Dendritic cell treated with granulocyte-macrophage colony-stimulating factor and Interleukin-4, amounts not matched to agents 40 ng/mL and 50 ng/mL, for 4 days (primary cell): ENCODE measurements around the gene TMPRSS11B.
"Not testable (repeated sequence)": the region's sequence is repeated elsewhere in the genome, so short reads cannot be mapped to it uniquely, and the experiment has no call there.

Source experiments
- H3K27ac Mint-ChIP-seq: one replicate; pipeline ENCODE4 v1.8.0; 2022; ENCODE audit warnings: mild to moderate bottlenecking, mixed read lengths
- H3K27me3 Mint-ChIP-seq: one replicate; pipeline ENCODE4 v1.8.0; 2022; ENCODE audit warnings: mild to moderate bottlenecking, mixed read lengths
- H3K36me3 Mint-ChIP-seq: one replicate; pipeline ENCODE4 v1.8.0; 2022; ENCODE audit warnings: low read depth, mixed read lengths
- H3K4me1 Mint-ChIP-seq: one replicate; pipeline ENCODE4 v1.8.0; 2022; ENCODE audit warnings: low read depth, mixed read lengths
- H3K4me3 Mint-ChIP-seq: one replicate; pipeline ENCODE4 v1.8.0; 2022; ENCODE audit warnings: mild to moderate bottlenecking, moderate library complexity, mixed read lengths
- H3K9me3 Mint-ChIP-seq: one replicate; pipeline ENCODE4 v1.8.0; 2022; ENCODE audit warnings: mixed read lengths
- intact Hi-C: fragments of 100-400 bp; cut with micrococcal nuclease; formaldehyde crosslinking; loops from one replicate; pipeline ENCODE4 v1.15.0; 2022

The TMPRSS11B gene

DNA sequence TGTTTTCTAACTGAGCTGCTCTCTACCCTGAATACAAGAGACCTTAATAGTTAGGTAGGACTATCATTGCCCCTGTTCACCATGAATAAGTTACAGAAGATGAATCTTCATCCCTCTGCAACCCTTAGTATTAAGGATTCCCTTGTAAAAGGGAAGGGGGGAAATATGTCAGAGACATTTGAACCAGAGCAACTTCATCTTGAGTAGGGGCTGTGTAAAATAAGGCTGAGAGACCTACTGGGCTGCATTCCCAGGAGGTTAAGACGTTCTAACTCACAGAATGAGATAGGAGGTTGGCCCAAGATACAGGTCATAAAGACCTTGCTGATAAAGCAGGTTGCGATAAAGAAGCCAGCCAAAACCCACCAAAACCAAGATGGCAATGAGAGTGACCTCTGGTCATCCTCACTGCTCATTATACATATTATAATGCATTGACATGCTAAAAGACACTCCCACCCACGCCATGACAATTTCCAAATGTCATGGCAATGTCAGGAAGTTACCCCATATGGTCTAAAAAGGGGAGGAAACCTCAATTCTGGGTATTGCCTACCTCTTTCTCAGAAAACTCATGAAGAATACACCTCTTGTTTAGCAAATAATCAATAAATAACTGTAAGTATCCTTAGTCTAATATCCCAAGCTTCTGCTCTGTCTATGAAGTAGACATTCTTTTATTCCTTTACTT lies 19.5 kb upstream of the TMPRSS11B start:
- H3K9me3 Mint-ChIP-seq = no peaks in the 10 kb centered on the region
- no peaks in the 10 kb centered on the region for H3K36me3 Mint-ChIP-seq
- no peaks in the 10 kb centered on the region for H3K4me1 Mint-ChIP-seq
- no peak overlapping the region for H3K4me3 Mint-ChIP-seq
- intact Hi-C loops = no loop called here
- H3K27me3 Mint-ChIP-seq = peaks cover 2% of the 10 kb centered on the region
- no peak overlapping the region for H3K27ac Mint-ChIP-seq

DNA sequence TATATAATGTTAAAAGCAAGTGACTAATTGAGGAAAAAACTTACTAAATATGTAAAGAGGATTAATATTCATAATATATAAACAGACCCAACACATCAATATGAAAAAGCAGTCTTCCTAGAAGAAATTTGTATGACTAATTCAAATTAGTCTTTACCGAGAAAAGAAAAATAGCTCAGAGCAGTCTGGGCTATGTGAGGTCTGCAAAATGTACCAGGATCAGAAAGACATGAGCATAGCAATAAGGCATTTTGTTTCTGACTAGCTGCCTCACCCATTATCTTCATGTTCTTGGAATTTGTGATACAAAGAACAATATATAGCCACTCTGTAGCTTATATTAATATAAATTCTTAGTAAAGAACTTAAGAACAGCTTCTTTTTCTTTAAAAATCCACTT lies 13.7 kb upstream of the TMPRSS11B start:
- H3K27ac Mint-ChIP-seq = no peak overlapping the region
- H3K4me1 Mint-ChIP-seq = no peaks in the 10 kb centered on the region
- H3K4me3 Mint-ChIP-seq = no peak overlapping the region
- H3K36me3 Mint-ChIP-seq = no peaks in the 10 kb centered on the region
- peaks cover 2% of the 10 kb centered on the region for H3K27me3 Mint-ChIP-seq
- intact Hi-C loops = no loop called here
- no peaks in the 10 kb centered on the region for H3K9me3 Mint-ChIP-seq

DNA sequence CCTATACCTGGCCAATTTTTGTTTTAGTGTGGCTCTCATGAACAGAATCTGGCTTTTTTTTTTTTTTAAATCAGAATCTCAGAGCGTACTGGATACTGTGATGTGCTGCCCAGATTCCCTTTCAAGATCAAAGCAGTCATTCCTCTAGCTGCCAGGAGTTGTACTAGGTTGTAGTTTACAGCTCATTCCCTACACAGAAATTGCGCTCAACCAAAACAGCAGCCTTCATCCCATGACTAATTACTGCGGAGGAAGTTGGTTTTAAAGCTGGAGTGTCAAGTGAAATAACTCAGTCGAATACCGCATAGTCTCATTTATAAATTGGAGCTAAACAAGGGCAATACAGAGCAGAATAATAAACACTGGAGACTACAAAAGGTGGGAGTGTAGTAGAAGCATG lies 12.2 kb upstream of the TMPRSS11B start:
- Mint-ChIP-seq H3K4me1 (no peaks in the 10 kb centered on the region), H3K4me3 (no peak overlapping the region), H3K27me3 (peaks cover 2% of the 10 kb centered on the region), H3K9me3 (no peaks in the 10 kb centered on the region), H3K27ac (no peak overlapping the region), H3K36me3 (no peaks in the 10 kb centered on the region)
- intact Hi-C loops = no loop called here

DNA sequence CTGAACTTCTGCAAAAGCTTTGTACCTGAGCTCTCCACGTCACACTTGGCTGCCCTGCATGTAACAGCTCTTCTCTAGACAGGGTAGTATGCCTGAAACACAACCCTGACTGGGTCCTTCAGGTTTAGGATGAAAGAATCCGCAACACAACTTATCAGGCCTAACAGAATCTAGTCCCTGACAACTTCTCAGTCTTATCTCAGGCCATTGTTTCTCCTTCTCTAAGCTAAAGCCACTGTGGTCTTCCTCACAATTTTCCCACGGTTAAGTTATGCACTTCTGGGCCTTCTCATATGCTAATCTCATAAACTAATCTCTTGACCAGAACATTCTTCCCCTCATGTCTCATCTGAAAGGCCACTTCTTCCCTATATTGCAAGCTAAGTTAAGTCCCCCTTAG lies 10.8 kb upstream of the TMPRSS11B start:
- H3K9me3 Mint-ChIP-seq = no peaks in the 10 kb centered on the region
- H3K4me1 Mint-ChIP-seq = no peaks in the 10 kb centered on the region
- H3K27ac Mint-ChIP-seq = no peak overlapping the region

DNA sequence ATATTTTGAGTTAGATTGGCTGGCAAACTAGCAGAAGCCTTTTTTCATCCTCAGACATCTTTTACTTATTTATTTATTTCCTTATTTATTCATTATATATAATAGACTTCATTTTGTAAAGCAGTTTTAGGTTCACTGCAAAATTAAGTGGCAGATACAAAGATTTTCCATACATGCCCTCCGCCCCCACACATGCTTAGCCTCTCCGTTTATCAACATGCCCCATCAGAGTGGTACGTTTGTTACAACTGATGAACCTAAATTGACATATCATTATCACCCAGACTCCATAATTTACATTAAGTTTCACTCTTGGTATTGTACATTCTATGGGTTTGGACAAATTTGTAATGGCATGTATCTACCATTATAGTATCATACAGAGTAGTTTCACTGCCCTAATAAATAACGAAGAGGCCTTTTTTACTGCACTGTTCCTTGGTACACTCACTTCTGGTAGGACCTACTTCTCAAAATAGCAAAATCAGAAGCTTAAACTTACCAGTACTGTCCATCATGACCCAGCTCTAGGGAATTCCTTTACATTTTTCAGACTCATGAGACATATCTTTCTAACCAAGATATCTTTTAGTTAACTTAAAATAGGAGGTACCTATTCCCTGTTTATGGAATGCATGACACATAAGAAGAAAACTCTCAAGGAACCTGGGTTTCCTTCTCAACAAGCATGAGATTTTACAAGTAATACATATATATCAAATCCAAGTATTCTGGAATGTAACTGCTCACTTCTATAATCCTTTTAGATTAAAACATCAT lies 4.8 kb upstream of the TMPRSS11B start:
- Mint-ChIP-seq H3K9me3 (no peaks in the 10 kb centered on the region), H3K4me1 (no peaks in the 10 kb centered on the region), H3K4me3 (no peak overlapping the region), H3K36me3 (no peaks in the 10 kb centered on the region), H3K27ac (no peak overlapping the region), H3K27me3 (no peaks in the 10 kb centered on the region)
- intact Hi-C loops = no loop called here

More for the DNA sequence above, 10.8 kb upstream of the TMPRSS11B start:
- H3K27me3 Mint-ChIP-seq = no peaks in the 10 kb centered on the region
- intact Hi-C loops = no loop called here
- no peaks in the 10 kb centered on the region for H3K36me3 Mint-ChIP-seq
- H3K4me3 Mint-ChIP-seq = no peak overlapping the region

DNA sequence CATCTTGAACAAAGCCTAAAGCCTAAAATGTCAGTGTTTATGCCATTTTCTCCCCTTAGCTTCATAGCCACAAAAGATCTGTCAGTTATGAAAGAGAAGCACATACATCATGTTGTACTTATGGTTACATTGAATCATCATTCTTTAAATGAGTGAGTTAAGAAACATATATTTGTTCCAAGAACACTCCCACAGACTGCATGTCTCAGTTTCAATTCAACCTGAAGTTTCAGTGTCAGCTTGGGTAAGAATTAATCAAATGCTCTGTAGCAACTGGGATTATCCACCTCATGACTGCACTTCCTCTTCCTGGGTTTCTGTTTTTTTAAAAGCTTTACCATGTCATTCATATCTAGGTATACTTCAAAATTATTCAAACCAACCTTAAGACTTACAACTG lies 3.9 kb upstream of the TMPRSS11B start:
- Mint-ChIP-seq H3K4me3 (no peak overlapping the region), H3K4me1 (no peaks in the 10 kb centered on the region), H3K36me3 (no peaks in the 10 kb centered on the region), H3K27ac (no peak overlapping the region), H3K9me3 (no peaks in the 10 kb centered on the region), H3K27me3 (no peaks in the 10 kb centered on the region)
- intact Hi-C loops = no loop called here

DNA sequence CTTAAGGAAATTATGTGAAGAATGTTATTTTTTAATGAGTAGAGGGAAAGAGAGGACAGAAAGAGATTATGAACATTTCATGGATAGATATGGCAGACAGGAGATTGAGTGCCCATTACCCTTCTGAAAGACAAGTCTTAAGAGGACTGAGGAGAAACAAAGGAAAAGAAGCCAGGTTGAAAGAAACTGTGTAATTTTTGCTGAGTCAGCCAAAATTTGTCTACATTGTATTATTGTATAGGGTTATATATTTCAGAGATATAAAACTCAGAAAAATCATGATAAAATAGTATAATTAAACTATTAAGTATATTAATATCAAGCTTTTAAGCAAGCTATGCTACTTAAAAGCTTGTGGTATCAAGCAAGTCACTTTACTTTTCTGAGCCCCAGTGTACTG lies 4.9 kb downstream of the TMPRSS11B start:
- intact Hi-C loops = no loop called here
- no peak overlapping the region for H3K27ac Mint-ChIP-seq

DNA sequence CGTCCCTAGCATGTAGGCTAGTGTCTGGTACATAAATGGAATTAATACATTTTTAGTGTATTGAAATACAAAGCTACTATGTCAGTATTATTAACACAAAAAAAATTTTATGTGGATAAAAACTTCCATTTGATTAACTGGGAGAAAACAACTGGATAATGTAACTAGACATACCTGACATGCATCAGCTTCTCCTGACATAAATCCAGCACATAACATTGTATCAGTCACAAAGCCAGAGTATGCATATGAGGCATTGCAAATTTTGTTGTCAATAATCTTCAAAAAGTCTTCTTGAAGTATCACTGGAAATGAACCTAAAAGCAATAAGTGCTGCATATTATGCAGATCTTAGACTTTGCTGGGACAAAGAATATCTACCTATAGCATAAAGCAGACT lies 16.9 kb downstream of the TMPRSS11B start:
- H3K36me3 Mint-ChIP-seq = no peaks in the 10 kb centered on the region
- no peak overlapping the region for H3K27ac Mint-ChIP-seq
- H3K4me3 Mint-ChIP-seq = no peak overlapping the region
- H3K4me1 Mint-ChIP-seq = no peaks in the 10 kb centered on the region
- intact Hi-C loops = no loop called here
- no peaks in the 10 kb centered on the region for H3K27me3 Mint-ChIP-seq
- peaks cover 3% of the 10 kb centered on the region for H3K9me3 Mint-ChIP-seq

More for the DNA sequence above, 4.9 kb downstream of the TMPRSS11B start:
- Mint-ChIP-seq H3K27me3 (no peaks in the 10 kb centered on the region), H3K9me3 (no peaks in the 10 kb centered on the region), H3K4me1 (no peaks in the 10 kb centered on the region), H3K4me3 (no peak overlapping the region), H3K36me3 (no peaks in the 10 kb centered on the region)

DNA sequence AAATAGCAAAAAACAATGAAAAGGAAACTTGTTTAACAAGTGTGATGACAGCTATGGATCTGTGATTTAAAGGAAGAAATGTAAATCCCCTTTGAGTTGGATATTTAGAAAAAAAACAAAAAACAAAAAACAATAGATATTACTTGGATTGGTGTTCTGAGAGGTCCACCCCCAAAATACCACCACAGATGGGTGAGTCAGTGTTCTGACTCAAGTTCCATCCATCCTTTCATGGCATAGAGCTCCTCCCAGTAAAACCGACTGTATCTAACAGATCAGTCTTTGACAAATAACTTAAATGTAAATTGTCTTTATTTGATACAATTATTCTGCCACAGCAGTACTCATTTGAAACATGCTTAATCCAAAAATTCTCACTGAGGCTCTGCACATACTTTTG lies 27.4 kb downstream of the TMPRSS11B start:
- H3K4me1 Mint-ChIP-seq = no peaks in the 10 kb centered on the region
- H3K9me3 Mint-ChIP-seq = peaks cover 9% of the 10 kb centered on the region
- no peaks in the 10 kb centered on the region for H3K36me3 Mint-ChIP-seq
- no peaks in the 10 kb centered on the region for H3K27me3 Mint-ChIP-seq
- H3K27ac Mint-ChIP-seq = no peak overlapping the region
- H3K4me3 Mint-ChIP-seq = no peak overlapping the region
- intact Hi-C loops = no loop called here

DNA sequence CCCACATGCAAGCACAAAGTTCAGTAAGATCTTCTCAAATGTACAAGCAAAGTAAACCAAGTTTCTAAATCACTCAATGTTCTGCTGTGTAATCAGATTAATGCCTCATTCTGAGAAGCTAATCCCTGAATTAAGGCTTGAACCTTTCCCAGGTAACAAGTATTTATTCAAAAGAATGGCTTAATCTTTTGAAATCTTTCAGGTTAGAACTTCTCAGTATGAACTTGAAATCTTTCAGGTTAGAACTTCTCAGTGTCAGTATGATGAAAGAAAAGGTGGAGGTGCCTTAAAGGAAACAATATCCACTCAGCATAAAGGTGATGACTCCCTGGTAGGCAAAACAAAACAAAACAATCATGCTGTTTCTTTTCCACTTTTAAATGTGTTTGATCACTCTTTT lies 29.0 kb downstream of the TMPRSS11B start:
- Mint-ChIP-seq H3K4me1 (no peaks in the 10 kb centered on the region), H3K27ac (no peak overlapping the region), H3K27me3 (no peaks in the 10 kb centered on the region), H3K36me3 (no peaks in the 10 kb centered on the region), H3K9me3 (no peaks in the 10 kb centered on the region), H3K4me3 (no peak overlapping the region)
- intact Hi-C loops = no loop called here

DNA sequence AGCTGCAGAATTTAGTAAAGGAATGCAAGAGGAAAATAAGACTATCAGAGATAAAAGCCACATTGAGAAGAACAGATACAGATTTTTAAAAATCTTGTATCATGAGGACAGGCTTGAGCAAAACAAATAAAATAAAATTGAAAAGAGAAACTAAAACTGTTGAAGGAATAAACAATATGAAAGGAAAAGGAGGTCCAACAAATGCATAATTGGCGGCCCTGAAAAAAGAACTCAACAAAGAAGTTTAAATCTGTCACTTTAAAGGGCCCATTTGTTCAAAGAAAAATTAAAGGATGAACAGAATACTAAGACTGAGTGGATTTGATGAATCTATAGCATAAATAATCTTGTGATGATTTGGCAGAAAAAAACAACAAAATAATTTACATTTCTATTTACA lies 36.5 kb downstream of the TMPRSS11B start:
- intact Hi-C loops = no loop called here
- no peaks in the 10 kb centered on the region for H3K4me1 Mint-ChIP-seq
- no peak overlapping the region for H3K27ac Mint-ChIP-seq
- H3K9me3 Mint-ChIP-seq = peaks cover 32% of the 10 kb centered on the region
- H3K27me3 Mint-ChIP-seq = no peaks in the 10 kb centered on the region
- H3K36me3 Mint-ChIP-seq = no peaks in the 10 kb centered on the region
- H3K4me3 Mint-ChIP-seq = no peak overlapping the region

DNA sequence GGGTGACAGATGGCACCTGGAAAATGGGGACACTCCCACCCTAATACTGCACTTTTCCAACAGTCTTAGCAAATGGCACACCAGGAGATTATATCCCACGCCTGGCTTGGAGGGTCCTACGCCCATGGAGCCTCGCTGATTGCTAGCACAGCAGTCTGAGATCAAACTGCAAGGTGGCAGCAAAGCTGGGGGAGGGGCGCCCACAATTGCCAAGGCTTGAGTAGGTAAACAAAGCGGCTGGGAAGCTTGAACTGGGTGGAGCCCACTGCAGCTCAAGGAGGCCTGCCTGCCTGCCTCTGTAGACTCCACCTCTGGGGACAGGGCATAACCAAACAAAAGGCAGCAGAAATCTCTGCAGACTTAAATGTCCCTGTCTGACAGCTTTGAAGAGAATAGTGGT lies 51.2 kb downstream of the TMPRSS11B start:
- intact Hi-C loops, H3K27ac Mint-ChIP-seq, H3K27me3 Mint-ChIP-seq, H3K36me3 Mint-ChIP-seq, H3K4me1 Mint-ChIP-seq, H3K4me3 Mint-ChIP-seq: not testable (repeated sequence)
- peaks cover 16% of the 10 kb centered on the region for H3K9me3 Mint-ChIP-seq

DNA sequence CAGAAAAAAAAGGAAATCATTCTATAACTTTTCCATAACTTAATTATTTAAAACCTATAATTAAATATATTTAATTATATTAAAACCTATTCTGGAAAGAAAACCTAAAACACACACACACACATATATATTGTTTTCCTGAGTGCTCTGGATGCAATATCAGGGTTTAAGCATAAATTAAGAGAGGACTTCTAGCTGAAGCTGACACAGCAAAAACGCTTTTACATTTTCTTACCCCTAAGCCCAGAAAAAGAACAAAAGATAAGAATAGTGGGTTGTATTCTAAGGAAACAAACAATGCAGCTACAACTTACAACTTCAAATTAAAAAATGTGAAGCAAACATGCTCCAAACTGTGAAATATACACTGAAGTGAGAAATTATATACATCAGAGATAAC lies 52.3 kb downstream of the TMPRSS11B start:
- no peak overlapping the region for H3K4me3 Mint-ChIP-seq
- no peaks in the 10 kb centered on the region for H3K4me1 Mint-ChIP-seq
- H3K27ac Mint-ChIP-seq = no peak overlapping the region
- H3K36me3 Mint-ChIP-seq = no peaks in the 10 kb centered on the region
- H3K27me3 Mint-ChIP-seq = no peaks in the 10 kb centered on the region
- intact Hi-C loops = no loop called here
- peaks cover 16% of the 10 kb centered on the region for H3K9me3 Mint-ChIP-seq

DNA sequence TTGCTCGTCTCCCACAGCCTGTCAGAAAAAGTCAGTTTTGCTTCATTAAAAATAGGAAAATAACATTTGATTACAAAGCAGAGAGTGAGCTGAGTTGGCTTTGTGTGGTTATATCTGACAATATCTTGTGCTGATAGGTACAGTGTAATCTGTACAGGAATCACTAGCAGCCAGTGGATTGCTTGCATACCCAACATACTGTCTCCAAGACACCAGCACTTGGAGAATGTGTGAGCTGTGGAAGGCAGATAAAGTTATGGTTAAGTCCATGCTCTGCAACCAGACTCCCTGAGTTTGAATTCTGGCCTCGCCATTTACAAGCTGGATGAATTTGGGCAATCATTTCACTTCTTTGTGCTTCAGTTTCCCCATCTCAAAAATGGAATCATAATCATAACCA lies 58.3 kb downstream of the TMPRSS11B start:
- Mint-ChIP-seq H3K4me1 (no peaks in the 10 kb centered on the region), H3K4me3 (no peak overlapping the region), H3K9me3 (no peaks in the 10 kb centered on the region), H3K36me3 (no peaks in the 10 kb centered on the region), H3K27me3 (no peaks in the 10 kb centered on the region), H3K27ac (no peak overlapping the region)
- intact Hi-C loops = no loop called here

DNA sequence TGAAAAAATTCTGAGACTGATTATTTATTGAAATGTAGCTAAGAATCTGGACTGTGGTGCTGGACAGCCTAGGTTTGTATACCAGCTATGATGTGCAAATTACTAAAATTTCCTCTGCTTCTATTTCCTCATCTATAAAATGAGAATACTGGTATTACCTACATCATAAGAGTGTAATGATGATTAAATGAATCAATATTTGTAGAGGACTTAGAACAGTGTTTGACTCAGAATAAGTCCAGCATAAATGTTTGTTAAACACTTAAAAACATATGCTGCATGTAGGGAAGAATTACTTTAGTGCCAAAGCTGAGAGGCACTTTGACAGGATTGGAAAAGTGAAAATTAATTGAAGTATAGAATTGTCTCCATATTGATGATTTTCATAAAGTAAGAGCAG lies 60.6 kb downstream of the TMPRSS11B start:
- H3K4me1 Mint-ChIP-seq = peaks cover 5% of the 10 kb centered on the region
- intact Hi-C loops = no loop called here
- H3K4me3 Mint-ChIP-seq = no peak overlapping the region
- H3K27ac Mint-ChIP-seq = no peak overlapping the region
- no peaks in the 10 kb centered on the region for H3K9me3 Mint-ChIP-seq
- H3K27me3 Mint-ChIP-seq = no peaks in the 10 kb centered on the region
- no peaks in the 10 kb centered on the region for H3K36me3 Mint-ChIP-seq
